Activated naive CD8-positive, alpha-beta T cell treated with anti-CD3 and anti-CD28 coated beads for 36 hours (primary cell): ENCODE measurements around the gene NAA15. TPM values are rescaled to one million over a fixed set of nuclear protein-coding genes. Genes with fewer than 3 reads are reported as not detected.
"Not testable (repeated sequence)": the region's sequence is repeated elsewhere in the genome, so short reads cannot be mapped to it uniquely, and the experiment has no call there.

Experiments used
- DNase-seq: peaks from one replicate; pipeline ENCODE4 v3.0.0; 2021
- H3K27ac Mint-ChIP-seq: one replicate; pipeline ENCODE4 v1.8.0; 2022; ENCODE audit warnings: mild to moderate bottlenecking, moderate library complexity, mixed read lengths
- H3K27me3 Mint-ChIP-seq: one replicate; pipeline ENCODE4 v1.8.0; 2022; ENCODE audit warnings: mild to moderate bottlenecking, mixed read lengths
- H3K36me3 Mint-ChIP-seq: one replicate; pipeline ENCODE4 v1.8.0; 2021; ENCODE audit warnings: mild to moderate bottlenecking, mixed read lengths
- H3K4me1 Mint-ChIP-seq: one replicate; pipeline ENCODE4 v1.8.0; 2021; ENCODE audit warnings: mixed read lengths
- H3K4me3 Mint-ChIP-seq: one replicate; pipeline ENCODE4 v1.8.0; 2022; ENCODE audit warnings: mild to moderate bottlenecking, moderate library complexity, mixed read lengths
- H3K9me3 Mint-ChIP-seq: one replicate; pipeline ENCODE4 v1.8.0; 2022; ENCODE audit warnings: mixed read lengths
- total RNA-seq, 2 experiments: library from RNA; stranded (reverse); gene quantifications; one replicate each; pipeline ENCODE4 v1.2.3, GENCODE V29; 2021

NAA15 gene
- total RNA-seq, 2 experiments from 2014 or later = 120 to 131 TPM

DNA sequence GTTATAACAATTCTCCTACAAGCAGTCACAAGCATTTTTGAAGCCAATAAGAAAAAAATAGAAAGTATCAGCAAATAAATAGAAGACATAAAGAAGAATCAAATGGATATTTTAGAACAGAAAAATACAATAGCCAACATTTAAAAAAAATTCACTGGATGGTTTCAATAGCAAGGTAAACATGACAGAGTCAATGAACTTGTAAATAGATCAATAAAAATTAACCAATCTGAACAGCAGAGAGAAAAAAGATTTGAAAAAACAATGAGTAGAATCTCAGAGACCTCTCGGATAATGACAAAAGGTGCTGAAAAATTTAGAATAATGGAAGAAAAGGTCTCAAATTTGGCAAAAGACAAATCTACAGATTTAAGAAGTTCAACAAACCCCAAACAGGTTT lies 119.3 kb downstream of the NAA15 start:
- Mint-ChIP-seq H3K27me3 (no peaks in the 10 kb centered on the region), H3K9me3 (peaks cover 16% of the 10 kb centered on the region), H3K36me3 (peaks cover 29% of the 10 kb centered on the region), H3K4me1 (peaks cover 13% of the 10 kb centered on the region), H3K27ac (peak overlapping the region; percentile 60), H3K4me3 (no peak overlapping the region)
- DNase-seq = no peak

DNA sequence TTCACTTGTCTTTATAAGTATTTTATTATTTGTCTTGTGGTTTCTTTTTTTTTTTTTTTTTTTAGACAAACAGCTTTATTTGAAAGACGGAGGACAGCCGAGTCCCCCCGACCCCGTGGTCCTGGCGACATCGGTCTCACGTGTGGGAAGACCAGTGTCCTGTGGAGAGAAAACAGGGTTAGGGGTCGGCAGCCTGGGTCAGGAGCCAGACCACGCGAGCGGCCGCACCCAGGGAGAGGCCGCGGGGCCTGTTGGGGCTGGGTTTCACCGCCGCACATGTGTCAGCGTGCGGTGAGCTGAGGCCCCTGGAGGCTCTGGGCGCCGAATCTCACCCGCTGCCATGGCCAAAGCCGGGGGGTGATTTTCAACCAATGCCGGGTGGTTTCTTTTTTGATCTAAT lies 134.8 kb downstream of the NAA15 start:
- H3K4me3 Mint-ChIP-seq = no peak overlapping the region
- no peak overlapping the region for H3K27ac Mint-ChIP-seq
- H3K4me1 Mint-ChIP-seq = peaks cover 5% of the 10 kb centered on the region
- no peaks in the 10 kb centered on the region for H3K27me3 Mint-ChIP-seq
- peaks cover 33% of the 10 kb centered on the region for H3K9me3 Mint-ChIP-seq
- no peak for DNase-seq
- peaks cover 52% of the 10 kb centered on the region for H3K36me3 Mint-ChIP-seq

DNA sequence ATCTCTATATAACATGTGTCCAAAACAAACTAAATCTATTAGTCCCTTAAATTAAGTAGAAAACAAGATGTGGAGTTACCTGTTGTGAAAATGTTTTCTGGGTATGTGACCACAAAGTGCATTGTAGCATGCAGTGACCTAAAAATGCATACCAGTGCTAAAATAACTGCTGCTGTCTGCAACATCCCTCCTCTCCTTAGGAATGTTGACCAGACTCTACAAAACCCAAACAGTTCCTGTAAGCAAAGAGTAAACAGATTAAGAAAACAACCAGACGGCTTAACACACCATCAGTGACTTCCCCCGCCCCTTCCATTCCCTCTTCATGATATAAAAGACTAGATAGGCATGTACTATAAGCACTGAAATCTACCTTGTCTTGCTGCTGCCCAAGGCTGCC lies 136.8 kb downstream of the NAA15 start:
- Mint-ChIP-seq H3K27me3 (no peaks in the 10 kb centered on the region), H3K9me3 (peaks cover 30% of the 10 kb centered on the region), H3K4me1 (peaks cover 5% of the 10 kb centered on the region), H3K27ac (no peak overlapping the region), H3K4me3 (no peak overlapping the region), H3K36me3 (peaks cover 45% of the 10 kb centered on the region)
- no peak for DNase-seq

DNA sequence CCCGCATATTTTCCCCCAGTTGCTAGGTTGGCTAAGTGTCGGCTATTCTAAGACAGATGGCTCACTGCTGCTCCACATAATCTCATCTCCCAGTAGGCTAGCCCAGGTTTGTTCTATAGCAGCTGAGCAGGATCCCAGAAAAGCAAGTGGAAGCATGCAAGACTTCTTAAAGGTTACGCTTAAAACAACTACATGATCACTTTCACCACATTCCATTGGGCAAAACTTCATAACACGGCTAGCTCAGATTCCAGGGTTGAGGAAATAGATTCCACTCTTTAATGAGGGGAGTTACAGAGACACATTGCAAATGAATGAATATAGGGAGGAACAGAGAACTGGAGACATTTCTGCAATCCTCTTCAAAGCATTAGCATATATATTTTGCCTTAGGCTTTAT lies 139.7 kb downstream of the NAA15 start:
- no peaks in the 10 kb centered on the region for H3K27me3 Mint-ChIP-seq
- no peak overlapping the region for H3K4me3 Mint-ChIP-seq
- H3K36me3 Mint-ChIP-seq = peaks cover 40% of the 10 kb centered on the region
- no peak for DNase-seq
- H3K4me1 Mint-ChIP-seq = peaks cover 5% of the 10 kb centered on the region
- H3K27ac Mint-ChIP-seq = no peak overlapping the region
- H3K9me3 Mint-ChIP-seq = peaks cover 27% of the 10 kb centered on the region

DNA sequence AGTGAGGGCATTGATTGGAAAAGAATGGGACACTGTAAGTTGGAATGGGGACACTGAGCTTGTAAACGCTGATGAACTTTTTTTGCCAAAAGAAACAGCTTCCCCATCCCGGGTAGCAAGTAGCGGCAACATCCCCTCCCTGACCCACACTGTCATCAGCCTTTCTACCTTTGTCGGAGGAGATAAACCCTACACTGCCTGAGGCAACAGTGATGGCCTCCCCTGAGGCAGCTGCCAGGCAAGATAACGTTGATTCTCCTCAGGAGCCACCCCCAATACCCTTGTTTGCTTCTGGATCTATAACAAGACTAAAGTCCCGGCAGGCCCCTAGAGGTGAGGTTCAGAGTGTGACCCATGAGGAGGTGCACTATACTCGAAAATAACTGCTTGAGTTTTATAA lies 142.4 kb downstream of the NAA15 start:
- no peak overlapping the region for H3K27ac Mint-ChIP-seq
- DNase-seq = no peak

DNA sequence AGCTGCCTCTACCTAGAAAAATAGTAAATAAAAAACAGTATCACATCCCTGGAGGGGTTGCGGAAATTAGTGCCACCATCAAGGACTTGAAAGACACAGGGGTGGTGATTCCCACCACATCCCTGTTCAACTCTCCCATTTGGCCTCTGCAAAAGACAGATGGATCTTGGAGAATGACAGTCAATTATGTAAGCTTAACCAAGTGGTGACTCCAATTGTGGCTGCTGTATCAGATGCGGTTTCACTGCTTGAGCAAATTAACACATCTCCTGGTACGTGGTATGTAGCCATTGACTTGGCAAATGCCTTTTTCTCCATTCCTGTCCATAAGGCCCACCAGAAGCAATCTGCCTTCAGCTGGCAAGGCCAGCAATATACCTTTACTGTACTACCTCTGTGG lies 143.6 kb downstream of the NAA15 start:
- DNase-seq, H3K9me3 Mint-ChIP-seq, H3K27ac Mint-ChIP-seq, H3K27me3 Mint-ChIP-seq, H3K4me3 Mint-ChIP-seq, H3K4me1 Mint-ChIP-seq: not testable (repeated sequence)
- peaks cover 13% of the 10 kb centered on the region for H3K36me3 Mint-ChIP-seq

More for the DNA sequence above, 142.4 kb downstream of the NAA15 start:
- Mint-ChIP-seq H3K36me3 (peaks cover 22% of the 10 kb centered on the region), H3K4me3 (no peak overlapping the region), H3K4me1 (no peaks in the 10 kb centered on the region), H3K9me3 (peaks cover 12% of the 10 kb centered on the region), H3K27me3 (no peaks in the 10 kb centered on the region)

DNA sequence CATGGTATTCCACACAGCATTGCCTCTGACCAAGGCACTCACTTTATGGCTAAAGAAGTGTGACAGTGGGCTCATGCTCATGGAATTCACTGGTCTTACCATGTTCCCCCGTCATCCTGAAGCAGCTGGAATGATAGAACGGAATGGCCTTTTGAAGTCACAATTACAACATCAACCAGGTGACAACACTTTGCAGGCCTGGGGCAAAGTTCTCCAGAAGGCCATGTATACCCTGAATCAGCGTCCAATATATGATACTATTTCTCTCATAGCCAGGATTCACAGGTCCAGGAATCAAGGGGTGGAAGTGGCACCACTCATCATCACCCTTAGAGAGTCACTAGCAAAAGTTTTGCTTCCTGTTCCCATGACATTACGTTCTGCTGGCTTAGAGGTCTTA lies 145.8 kb downstream of the NAA15 start:
- H3K27ac Mint-ChIP-seq, H3K4me1 Mint-ChIP-seq, H3K9me3 Mint-ChIP-seq: not testable (repeated sequence)

DNA sequence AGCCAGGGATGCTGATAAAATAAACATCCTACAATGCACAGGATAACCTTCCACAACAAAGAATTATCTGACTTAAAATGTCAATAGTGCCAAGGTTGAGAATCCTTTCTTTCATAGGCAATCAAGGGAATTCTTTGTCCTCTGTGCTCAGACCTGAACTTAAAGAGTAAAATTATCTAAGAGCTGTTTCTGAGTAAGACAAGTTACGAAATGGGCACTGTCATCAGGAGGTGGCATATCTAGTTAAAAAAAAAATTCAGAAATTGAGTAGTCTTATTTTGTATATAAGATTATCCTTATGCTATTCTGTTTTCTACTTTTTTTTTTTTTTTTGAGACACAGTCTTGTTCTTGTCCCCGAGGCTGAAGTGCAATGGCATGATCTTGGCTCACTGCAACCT lies 149.3 kb downstream of the NAA15 start:
- H3K4me3 Mint-ChIP-seq = no peak overlapping the region
- no peak overlapping the region for H3K27ac Mint-ChIP-seq
- DNase-seq = no peak
- H3K36me3 Mint-ChIP-seq = peaks cover 5% of the 10 kb centered on the region
- no peaks in the 10 kb centered on the region for H3K9me3 Mint-ChIP-seq
- peaks cover 25% of the 10 kb centered on the region for H3K4me1 Mint-ChIP-seq
- no peaks in the 10 kb centered on the region for H3K27me3 Mint-ChIP-seq

More for the DNA sequence above, 145.8 kb downstream of the NAA15 start:
- not testable (repeated sequence) for H3K27me3 Mint-ChIP-seq, H3K36me3 Mint-ChIP-seq, DNase-seq, H3K4me3 Mint-ChIP-seq

DNA sequence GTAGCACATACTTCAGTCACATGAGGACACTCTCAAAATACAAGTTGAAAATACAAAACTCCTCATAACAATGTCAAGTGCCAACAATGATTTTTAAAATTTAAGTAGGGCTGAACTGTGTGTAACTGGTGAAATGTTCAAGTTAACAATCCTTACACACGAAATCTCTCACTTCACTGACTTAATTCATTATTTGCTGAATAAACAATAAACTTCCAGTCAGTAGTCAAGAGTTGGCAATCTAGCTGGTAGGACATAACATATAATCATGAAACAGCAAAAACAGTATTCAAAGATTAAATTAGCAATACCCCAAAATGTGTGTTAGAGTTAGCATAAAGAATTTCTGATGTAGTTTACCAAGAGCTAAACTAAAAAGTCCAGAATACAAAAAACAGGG lies 150.7 kb downstream of the NAA15 start:
- H3K36me3 Mint-ChIP-seq = peaks cover 5% of the 10 kb centered on the region
- peaks cover 38% of the 10 kb centered on the region for H3K4me1 Mint-ChIP-seq
- peak overlapping the region; percentile 95 for H3K4me3 Mint-ChIP-seq
- no peaks in the 10 kb centered on the region for H3K9me3 Mint-ChIP-seq
- no peak overlapping the region for H3K27ac Mint-ChIP-seq
- H3K27me3 Mint-ChIP-seq = no peaks in the 10 kb centered on the region
- no peak for DNase-seq

DNA sequence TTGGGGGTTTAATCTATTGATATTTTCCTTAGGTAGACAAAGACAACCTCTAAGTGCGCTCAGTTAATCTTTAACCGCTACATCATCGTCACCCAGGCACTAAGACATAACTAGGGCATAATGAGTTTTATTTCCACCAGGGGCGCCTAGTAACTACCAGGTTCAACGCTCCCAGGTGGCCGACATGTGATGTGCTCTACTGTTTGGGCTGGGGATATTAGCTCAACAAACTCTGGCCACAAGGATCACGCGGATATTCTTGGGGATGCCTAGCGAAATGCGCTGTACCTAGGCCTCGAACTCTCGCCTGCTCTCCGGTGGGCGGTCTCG lies 151.7 kb downstream of the NAA15 start:
- H3K36me3 Mint-ChIP-seq = peaks cover 4% of the 10 kb centered on the region
- peaks cover 46% of the 10 kb centered on the region for H3K4me1 Mint-ChIP-seq
- H3K4me3 Mint-ChIP-seq = peak overlapping the region; percentile 95
- H3K9me3 Mint-ChIP-seq = no peaks in the 10 kb centered on the region
- H3K27ac Mint-ChIP-seq = peak overlapping the region; percentile 98
- no peaks in the 10 kb centered on the region for H3K27me3 Mint-ChIP-seq
- no peak for DNase-seq

DNA sequence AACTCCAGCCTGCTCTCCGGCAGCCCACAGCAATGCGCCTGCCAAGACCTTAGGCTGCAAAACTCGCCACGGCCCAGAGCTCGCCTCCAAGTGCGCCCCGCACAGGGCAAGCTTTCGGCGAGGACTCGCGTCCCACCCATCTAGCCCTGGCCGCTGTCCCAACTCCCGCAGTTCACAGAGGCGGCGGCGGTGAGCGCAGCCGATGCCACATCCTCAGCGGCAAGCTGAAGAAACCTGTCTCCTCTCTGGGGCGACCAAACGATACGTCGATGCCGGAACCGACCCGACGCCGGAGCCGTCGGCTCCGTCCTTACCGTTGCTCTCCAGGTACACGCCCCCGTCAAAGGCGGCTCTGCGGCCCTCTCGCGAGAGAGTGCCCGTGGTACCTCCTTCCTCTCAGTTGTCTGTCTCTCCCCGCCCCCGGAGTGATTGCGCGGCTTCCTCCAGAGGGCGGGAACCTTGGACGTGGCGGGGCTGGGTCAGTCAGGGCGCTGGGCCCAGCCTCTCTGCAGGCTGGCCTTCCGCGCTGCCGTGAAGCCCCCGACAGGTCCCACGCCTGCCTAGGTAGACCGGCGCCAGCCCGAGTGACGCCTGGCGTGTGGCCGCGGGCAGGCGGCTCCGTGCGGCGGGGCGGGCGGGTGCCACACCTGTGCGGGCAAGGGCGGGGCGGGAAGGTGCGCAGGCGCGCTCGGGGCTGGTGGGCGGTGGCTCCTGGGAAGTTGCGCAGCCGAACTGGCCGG lies 152.2 kb downstream of the NAA15 start:
- peaks cover 4% of the 10 kb centered on the region for H3K36me3 Mint-ChIP-seq
- no peaks in the 10 kb centered on the region for H3K9me3 Mint-ChIP-seq
- peaks cover 49% of the 10 kb centered on the region for H3K4me1 Mint-ChIP-seq
- no peaks in the 10 kb centered on the region for H3K27me3 Mint-ChIP-seq
- H3K4me3 Mint-ChIP-seq = peak overlapping the region; percentile 95
- peak overlapping the region; percentile 98 for H3K27ac Mint-ChIP-seq
- peak; percentile 96 for DNase-seq

DNA sequence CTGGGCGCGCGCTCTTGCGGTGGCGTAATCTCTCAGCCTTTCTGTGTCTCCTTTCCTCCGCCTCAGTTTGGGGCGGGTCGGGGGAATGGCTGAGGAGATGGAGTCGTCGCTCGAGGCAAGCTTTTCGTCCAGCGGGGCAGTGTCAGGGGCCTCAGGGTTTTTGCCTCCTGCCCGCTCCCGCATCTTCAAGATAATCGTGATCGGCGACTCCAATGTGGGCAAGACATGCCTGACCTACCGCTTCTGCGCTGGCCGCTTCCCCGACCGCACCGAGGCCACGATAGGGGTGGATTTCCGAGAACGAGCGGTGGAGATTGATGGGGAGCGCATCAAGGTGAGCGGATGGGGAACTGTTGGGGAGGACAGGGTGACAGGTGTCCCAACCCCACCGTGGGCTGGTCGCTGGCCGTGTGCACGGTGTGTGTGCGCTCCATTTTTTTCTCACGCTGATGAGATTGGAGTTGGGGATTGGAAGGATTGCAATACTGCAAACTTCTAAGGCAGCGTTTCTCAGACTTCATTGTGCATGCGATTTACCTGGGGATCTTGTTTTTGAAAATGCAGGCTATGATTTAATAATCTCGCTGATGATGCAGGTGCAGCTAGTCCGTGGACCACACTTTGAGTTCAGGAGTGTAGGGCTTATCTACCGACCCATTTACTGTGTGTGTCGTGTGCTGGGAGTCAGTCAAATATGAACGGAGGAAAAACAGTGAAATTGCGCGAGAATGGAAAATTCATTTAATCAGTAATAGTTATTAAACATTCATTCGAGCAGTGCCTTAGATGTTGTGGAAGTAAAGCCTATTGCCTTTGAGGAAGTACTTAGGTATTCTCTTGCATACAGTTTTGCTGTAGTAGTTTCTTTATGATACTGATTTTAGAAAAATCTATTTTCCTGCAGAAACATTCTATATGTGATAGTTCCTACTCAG lies 153.1 kb downstream of the NAA15 start, which contains the start of gene RAB33B:
TSS of gene RAB33B (plus strand) at position 11 of the 935 bp plus-strand sequence. CDS start at position 86, 75 bp downstream.
- H3K36me3 Mint-ChIP-seq = peaks cover 4% of the 10 kb centered on the region
- H3K9me3 Mint-ChIP-seq = no peaks in the 10 kb centered on the region
- H3K4me1 Mint-ChIP-seq = peaks cover 55% of the 10 kb centered on the region
- H3K4me3 Mint-ChIP-seq = peak within 1 kb of the TSS; percentile 95
- DNase-seq = no peak
- H3K27me3 Mint-ChIP-seq = no peaks in the 10 kb centered on the region
- peak within 1 kb of the TSS; percentile 98 for H3K27ac Mint-ChIP-seq

DNA sequence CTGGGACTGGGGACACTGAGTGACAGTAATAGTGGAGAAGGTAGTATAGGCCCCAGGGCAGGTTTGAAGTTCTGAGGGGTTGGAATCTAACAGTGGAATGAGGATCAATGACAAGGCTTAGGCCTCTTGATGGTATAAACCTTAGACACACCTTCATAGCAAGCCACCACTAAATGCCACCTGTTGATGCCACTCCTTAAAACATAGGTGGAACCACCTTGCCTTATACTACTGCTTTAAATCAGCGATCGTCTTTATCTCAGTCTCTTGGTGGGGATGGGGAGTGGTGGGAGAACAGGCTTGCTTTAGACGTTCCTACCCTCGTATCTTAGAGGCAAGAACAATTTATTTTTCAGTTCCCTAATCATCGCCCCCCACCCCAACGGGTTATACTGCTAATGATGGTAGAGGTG lies 153.8 kb downstream of the NAA15 start:
- peak overlapping the region; percentile 95 for H3K4me3 Mint-ChIP-seq
- DNase-seq = no peak
- H3K9me3 Mint-ChIP-seq = no peaks in the 10 kb centered on the region
- H3K27ac Mint-ChIP-seq = no peak overlapping the region
- peaks cover 59% of the 10 kb centered on the region for H3K4me1 Mint-ChIP-seq
- H3K36me3 Mint-ChIP-seq = peaks cover 4% of the 10 kb centered on the region
- no peaks in the 10 kb centered on the region for H3K27me3 Mint-ChIP-seq

DNA sequence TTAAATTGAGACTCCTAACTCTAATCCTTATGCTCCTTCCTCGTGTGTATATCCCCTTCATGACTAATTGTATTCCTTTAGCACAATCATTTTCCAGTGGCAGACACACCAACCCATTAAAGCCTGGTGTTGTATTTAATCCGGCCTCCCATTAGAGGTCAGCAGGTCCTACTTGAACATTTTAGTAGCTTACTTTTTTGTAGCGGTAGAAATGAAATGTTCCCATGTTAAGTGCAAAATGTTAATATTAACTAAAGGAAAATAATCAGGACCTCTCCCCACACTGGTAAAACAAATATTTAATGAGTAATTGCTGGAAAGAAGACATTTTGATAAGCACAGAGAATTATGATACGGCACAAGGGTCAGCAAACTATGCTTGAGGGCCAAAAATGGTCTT lies 156.0 kb downstream of the NAA15 start:
- no peak overlapping the region for H3K4me3 Mint-ChIP-seq
- peaks cover 56% of the 10 kb centered on the region for H3K4me1 Mint-ChIP-seq
- H3K9me3 Mint-ChIP-seq = no peaks in the 10 kb centered on the region

DNA sequence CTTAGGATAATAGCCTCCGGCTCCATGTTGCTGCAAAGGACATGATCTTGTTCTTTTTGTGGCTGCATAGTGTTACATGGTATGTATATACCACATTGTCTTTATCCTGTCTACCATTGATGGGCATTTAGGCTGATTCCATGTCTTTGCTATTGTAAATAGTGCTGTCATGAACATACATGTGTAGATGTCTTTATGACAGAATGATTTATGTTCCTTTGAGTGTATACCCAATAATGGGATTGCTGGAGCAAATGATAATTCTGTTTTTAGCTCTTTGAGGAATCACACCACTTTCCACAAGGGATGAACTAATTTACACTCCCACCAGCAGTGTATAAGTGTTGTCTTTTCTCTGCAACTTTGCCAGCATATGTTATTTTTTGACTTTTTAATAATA lies 157.2 kb downstream of the NAA15 start:
- Mint-ChIP-seq H3K36me3 (peaks cover 8% of the 10 kb centered on the region), H3K4me3 (no peak overlapping the region), H3K4me1 (peaks cover 50% of the 10 kb centered on the region), H3K9me3 (no peaks in the 10 kb centered on the region), H3K27me3 (no peaks in the 10 kb centered on the region), H3K27ac (no peak overlapping the region)
- DNase-seq = no peak

More for the DNA sequence above, 156.0 kb downstream of the NAA15 start:
- no peaks in the 10 kb centered on the region for H3K27me3 Mint-ChIP-seq
- DNase-seq = no peak
- no peak overlapping the region for H3K27ac Mint-ChIP-seq
- peaks cover 5% of the 10 kb centered on the region for H3K36me3 Mint-ChIP-seq
